Liver (tissue), 9 donors: ENCODE measurements around the gene CDA. TPM values are rescaled to one million over a fixed set of nuclear protein-coding genes. Genes with fewer than 3 reads are reported as not detected.

Experiments used
- DNase-seq: peaks from one replicate; pipeline ENCODE4 v3.0.0-alpha.2; 2017; ENCODE audit warnings: low spot score
- H3K27ac ChIP-seq, 2 donors: one replicate each; pipeline ENCODE4 v1.7.0; 2013; ENCODE audit warnings: inconsistent platforms in 2 of 2, low read length in 2 of 2, control low read depth in 1 of 2, low read depth in 1 of 2, mild to moderate bottlenecking in 1 of 2
- H3K27me3 ChIP-seq, 4 donors: one replicate each; pipeline versions ENCODE4 v1.6.1 to v1.7.0; 2013; ENCODE audit warnings: low read length in 3 of 4, inconsistent platforms in 1 of 4, mild to moderate bottlenecking in 1 of 4, moderate library complexity in 1 of 4; ENCODE audit not compliant: control insufficient read depth in 4 of 4, insufficient read depth in 4 of 4
- H3K36me3 ChIP-seq, 4 donors: one replicate each; pipeline versions ENCODE4 v1.6.1 to v1.7.0; 2013; ENCODE audit warnings: low read length in 3 of 4, mild to moderate bottlenecking in 3 of 4, low read depth in 1 of 4, moderate library complexity in 1 of 4; ENCODE audit not compliant: control insufficient read depth in 4 of 4, insufficient read depth in 3 of 4
- H3K4me1 ChIP-seq, 4 donors: one replicate each; pipeline versions ENCODE4 v1.6.1 to v1.7.0; 2013; ENCODE audit warnings: low read length in 3 of 4, mild to moderate bottlenecking in 3 of 4, moderate library complexity in 1 of 4; ENCODE audit not compliant: control insufficient read depth in 4 of 4, insufficient read depth in 4 of 4
- H3K4me3 ChIP-seq, 3 donors: one replicate each; pipeline versions ENCODE4 v1.6.1 to v1.7.0; 2013; ENCODE audit warnings: low read length in 3 of 3, control low read depth in 1 of 3, low read depth in 1 of 3, mild to moderate bottlenecking in 1 of 3
- H3K9ac ChIP-seq, 2 donors: one replicate each; pipeline ENCODE4 v1.7.0; 2013; ENCODE audit warnings: low read length in 2 of 2, mild to moderate bottlenecking in 2 of 2, moderate library complexity in 2 of 2, control low read depth in 1 of 2, low read depth in 1 of 2
- H3K9me3 ChIP-seq, 4 donors: one replicate each; pipeline versions ENCODE4 v1.6.1 to v1.7.0; 2013; ENCODE audit warnings: low read length in 3 of 4; ENCODE audit not compliant: control insufficient read depth in 4 of 4
- EGR1 ChIP-seq, 2 donors: IDR thresholded peaks; 2 replicates each; pipeline ENCODE4 v1.6.1; 2016 to 2018; ENCODE audit warnings: antibody characterized with exemption in 2 of 2, low read depth in 2 of 2
- FOXA1 ChIP-seq: IDR thresholded peaks from 2 replicates; pipeline ENCODE4 v1.6.1; 2016; ENCODE audit warnings: antibody characterized with exemption
- FOXA2 ChIP-seq: IDR thresholded peaks from 2 replicates; pipeline ENCODE4 v1.6.1; 2016; ENCODE audit warnings: antibody characterized with exemption
- HNF4A ChIP-seq, 2 donors: conservative IDR thresholded peaks; 2 replicates each; pipeline ENCODE4 v1.6.1; 2016; ENCODE audit warnings: antibody characterized with exemption in 2 of 2, mild to moderate bottlenecking in 2 of 2
- HNF4G ChIP-seq: IDR thresholded peaks from 2 replicates; pipeline ENCODE4 v1.6.1; 2016; ENCODE audit warnings: antibody characterized with exemption
- JUND ChIP-seq, 2 donors: IDR thresholded peaks; 2 replicates each; pipeline ENCODE4 v1.6.1; 2016; ENCODE audit warnings: antibody characterized with exemption in 2 of 2
- MAX ChIP-seq: IDR thresholded peaks from 2 replicates; pipeline ENCODE4 v1.6.1; 2016; ENCODE audit warnings: antibody characterized with exemption
- NR2F2 ChIP-seq: IDR thresholded peaks from 2 replicates; pipeline ENCODE4 v1.6.1; 2016; ENCODE audit warnings: antibody characterized with exemption
- RAD21 ChIP-seq, 2 donors: IDR thresholded peaks; 2 replicates each; pipeline ENCODE4 v1.6.1; 2016; ENCODE audit warnings: antibody characterized with exemption in 2 of 2, mild to moderate bottlenecking in 2 of 2
- RXRA ChIP-seq, 2 donors: IDR thresholded peaks; 2 replicates each; pipeline ENCODE4 v1.6.1; 2017 to 2018; ENCODE audit warnings: antibody characterized with exemption in 2 of 2, mild to moderate bottlenecking in 1 of 2
- YY1 ChIP-seq: IDR thresholded peaks from 2 replicates; pipeline ENCODE4 v1.6.1; 2016; ENCODE audit warnings: antibody characterized with exemption, mild to moderate bottlenecking
- ZBTB33 ChIP-seq: IDR thresholded peaks from 2 replicates; pipeline ENCODE4 v1.6.1; 2016; ENCODE audit warnings: antibody characterized with exemption
- WGBS: extraction: QIAGEN DNeasy Blood & Tissue Kit; methylation state at CpG from one replicate; pipeline ENCODE4 v1.1.7; 2013; 5-methylcytosine and 5-hydroxymethylcytosine counted together
- polyA plus RNA-seq, 2 donors: library from polyadenylated mRNA; stranded (reverse) in 1 of 2; unstranded in 1 of 2; fragments of 200-250 nt in 1 of 2; fragments of >200 nt in 1 of 2; fragmentation: Nextera tagmentation in 1 of 2; extraction: Ambion mirVana in 1 of 2; gene quantifications; one replicate each; pipeline versions ENCODE4 v1.2.1 to v1.2.3, GENCODE V29; 2013 to 2015
- total RNA-seq, 2 donors: library from RNA; depleted of rRNA; stranded (reverse); fragments of >200 nt; gene quantifications; one replicate each; pipeline ENCODE4 v1.2.3, GENCODE V29; 2014
- donor health status: healthy.
- donor health status: healthy.
- donor health status: healthy.
- donor health status: healthy.
- donor health status: healthy.

Gene CDA
- total and polyA plus RNA-seq, 4 donors, result 0.42 to 38.9 (median 16.9) TPM

DNA sequence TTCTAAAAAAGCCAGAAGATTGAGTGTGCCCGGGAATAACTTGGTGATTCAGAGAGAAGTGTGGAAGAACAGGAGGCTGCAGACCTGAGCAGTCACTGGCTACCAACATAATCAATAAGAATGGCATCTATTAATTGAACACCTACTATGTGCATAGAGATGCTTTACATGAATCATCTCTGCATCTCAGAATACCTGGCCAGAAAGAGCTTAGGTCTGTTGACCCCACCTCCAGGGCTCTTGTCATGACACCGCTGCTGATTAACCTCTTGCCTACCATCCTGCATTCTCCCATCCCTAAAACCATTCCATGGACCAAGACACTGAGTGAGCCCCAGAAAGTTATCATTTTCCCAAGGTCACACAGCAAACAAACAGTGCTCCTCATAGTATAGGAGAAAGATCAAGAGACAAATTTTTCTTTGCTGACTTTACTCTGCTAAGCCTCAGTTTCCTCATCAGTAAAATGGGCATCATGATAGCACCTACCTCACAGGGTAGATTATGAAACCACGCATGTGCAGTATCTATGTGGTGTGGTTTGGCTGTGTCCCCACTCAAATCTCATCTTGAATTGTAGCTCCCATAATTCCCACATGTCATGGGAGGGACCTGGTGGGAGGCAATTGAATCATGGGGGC lies 28.1 kb downstream of the CDA start:
- Histone ChIP-seq H3K9me3 (no peaks in the 10 kb centered on the region), H3K27me3 (no peaks in the 10 kb centered on the region), H3K36me3 (peaks cover 3 to 14% (median 14%) of the 10 kb centered on the region in 4 donors), H3K4me3 (no peak overlapping the region), H3K27ac (peak overlapping the region in 1 of 2 donors; percentile 59), H3K4me1 (peaks cover 2 to 16% (median 9%) of the 10 kb centered on the region in 4 donors), H3K9ac (no peak overlapping the region)
- 86% methylated on average over 3 of the region's 3 CpGs for WGBS
- TF ChIP-seq FOXA1 (no peak), JUND (IDR thresholded peaks at IDR 0.05) (no peak)
- no peak for DNase-seq

GRCh38 chr1:20618550-20618949 lies 29.7 kb downstream of the CDA start:
- Histone ChIP-seq H3K4me3 (no peak overlapping the region), H3K4me1 (peaks cover 0 to 8% (median 5%) of the 10 kb centered on the region in 4 donors), H3K36me3 (peaks cover 3 to 14% (median 14%) of the 10 kb centered on the region in 4 donors), H3K27me3 (no peaks in the 10 kb centered on the region), H3K27ac (no peak overlapping the region), H3K9ac (no peak overlapping the region), H3K9me3 (no peaks in the 10 kb centered on the region)
- WGBS, result 72% methylated on average over 4 of the region's 4 CpGs
- TF ChIP-seq FOXA2 (no peak), HNF4A (conservative IDR thresholded peaks at IDR 0.05) (no peak), HNF4G (no peak), NR2F2 (no peak), YY1 (no peak), FOXA1 (no peak), EGR1 (IDR thresholded peaks at IDR 0.05; ENCODE audit: low read depth in 2 of 2) (no peak), RXRA (IDR thresholded peaks at IDR 0.05) (no peak), MAX (no peak), RAD21 (IDR thresholded peaks at IDR 0.05) (no peak)
- no peak for DNase-seq

GRCh38 chr1:20619999-20620398 lies 31.1 kb downstream of the CDA start:
- Histone ChIP-seq H3K4me3 (no peak overlapping the region), H3K27ac (no peak overlapping the region), H3K36me3 (peaks cover 3 to 14% (median 14%) of the 10 kb centered on the region in 4 donors), H3K9me3 (no peaks in the 10 kb centered on the region), H3K27me3 (no peaks in the 10 kb centered on the region), H3K9ac (no peak overlapping the region), H3K4me1 (peaks cover 0 to 5% (median 0%) of the 10 kb centered on the region in 4 donors)
- WGBS, result 91% methylated on average over 1 of the region's 1 CpG
- no peak for DNase-seq
- TF ChIP-seq HNF4A (conservative IDR thresholded peaks at IDR 0.05), result no peak

GRCh38 chr1:20621012-20621411 lies 32.1 kb downstream of the CDA start:
- H3K27ac ChIP-seq, result no peak overlapping the region
- no peaks in the 10 kb centered on the region for H3K9me3 ChIP-seq
- peaks cover 3 to 14% (median 14%) of the 10 kb centered on the region in 4 donors for H3K36me3 ChIP-seq
- TF ChIP-seq ZBTB33 (no peak), HNF4A (conservative IDR thresholded peaks at IDR 0.05) (no peak), YY1 (no peak), FOXA2 (no peak)
- 78% methylated on average over 6 of the region's 6 CpGs for WGBS
- peaks cover 0 to 2% (median 0%) of the 10 kb centered on the region in 4 donors for H3K4me1 ChIP-seq
- H3K4me3 ChIP-seq, result no peak overlapping the region
- no peak overlapping the region for H3K9ac ChIP-seq
- H3K27me3 ChIP-seq, result no peaks in the 10 kb centered on the region
- no peak for DNase-seq
